Measurements from ENCODE around the gene HNRNPA3.
"Not testable (repeated sequence)": the region's sequence is repeated elsewhere in the genome, so short reads cannot be mapped to it uniquely, and the experiment has no call there.

Gene HNRNPA3

GRCh38 chr2:177256695-177257094 is 44.1 kb downstream of the HNRNPA3 start:
- no peak for DNase-seq

DNA sequence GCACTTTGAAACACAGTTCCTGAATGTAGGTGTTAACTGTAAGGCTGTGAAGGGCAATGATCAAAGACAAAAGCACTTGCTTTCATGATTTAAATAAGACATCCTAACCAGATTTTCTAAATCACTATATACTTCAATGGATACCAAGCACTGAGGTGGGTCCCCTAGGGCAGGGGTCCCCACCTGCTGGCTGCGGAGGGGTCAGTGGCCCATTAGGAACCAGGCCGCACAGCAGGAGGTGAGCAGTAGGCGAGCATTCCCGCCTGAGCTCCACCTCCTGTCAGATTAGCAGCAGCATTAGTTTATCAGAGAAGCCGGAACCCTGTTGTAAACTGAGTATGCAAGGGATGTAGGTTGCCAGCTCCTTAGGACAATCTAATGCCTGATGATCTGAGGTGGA is 44.9 kb downstream of the HNRNPA3 start:
- DNase-seq, result no peak

DNA sequence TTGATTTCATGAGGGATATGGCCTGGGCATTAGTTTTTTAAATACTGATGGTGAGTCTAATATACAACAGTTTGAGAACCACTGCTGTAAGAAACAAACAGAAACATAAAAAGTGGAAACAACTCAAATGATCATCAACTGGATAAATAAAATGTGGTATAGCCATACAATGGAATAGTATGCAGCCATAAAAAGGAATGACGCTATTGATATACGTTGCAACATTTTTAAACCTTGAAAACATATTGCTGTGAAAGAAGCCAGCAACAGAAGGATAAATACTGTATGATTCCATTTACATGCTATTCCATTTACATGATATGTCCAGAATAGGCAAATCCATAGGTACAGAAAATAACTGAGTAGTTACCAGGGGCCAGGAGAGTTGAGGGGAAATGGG is 45.5 kb downstream of the HNRNPA3 start:
- no peak for DNase-seq

DNA sequence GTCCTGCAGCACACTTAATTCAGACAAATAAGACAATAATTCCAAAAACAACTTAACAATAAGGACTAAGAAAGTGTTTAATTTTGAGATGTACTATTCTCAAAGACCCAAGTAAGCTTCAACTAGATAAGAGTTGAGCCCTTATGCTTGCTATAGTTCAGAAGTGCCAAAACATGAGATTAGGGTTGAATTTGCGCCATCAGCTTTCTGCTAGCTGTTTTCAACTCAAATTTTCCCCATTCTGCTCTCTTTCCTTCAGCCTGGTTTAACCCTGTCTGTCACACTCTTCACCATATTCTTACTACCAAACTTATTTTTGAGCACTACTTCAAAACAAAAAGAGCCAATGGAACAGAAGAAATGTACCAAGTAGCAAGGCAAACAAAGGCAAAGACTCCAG is 47.8 kb downstream of the HNRNPA3 start:
- DNase-seq, result no peak

DNA sequence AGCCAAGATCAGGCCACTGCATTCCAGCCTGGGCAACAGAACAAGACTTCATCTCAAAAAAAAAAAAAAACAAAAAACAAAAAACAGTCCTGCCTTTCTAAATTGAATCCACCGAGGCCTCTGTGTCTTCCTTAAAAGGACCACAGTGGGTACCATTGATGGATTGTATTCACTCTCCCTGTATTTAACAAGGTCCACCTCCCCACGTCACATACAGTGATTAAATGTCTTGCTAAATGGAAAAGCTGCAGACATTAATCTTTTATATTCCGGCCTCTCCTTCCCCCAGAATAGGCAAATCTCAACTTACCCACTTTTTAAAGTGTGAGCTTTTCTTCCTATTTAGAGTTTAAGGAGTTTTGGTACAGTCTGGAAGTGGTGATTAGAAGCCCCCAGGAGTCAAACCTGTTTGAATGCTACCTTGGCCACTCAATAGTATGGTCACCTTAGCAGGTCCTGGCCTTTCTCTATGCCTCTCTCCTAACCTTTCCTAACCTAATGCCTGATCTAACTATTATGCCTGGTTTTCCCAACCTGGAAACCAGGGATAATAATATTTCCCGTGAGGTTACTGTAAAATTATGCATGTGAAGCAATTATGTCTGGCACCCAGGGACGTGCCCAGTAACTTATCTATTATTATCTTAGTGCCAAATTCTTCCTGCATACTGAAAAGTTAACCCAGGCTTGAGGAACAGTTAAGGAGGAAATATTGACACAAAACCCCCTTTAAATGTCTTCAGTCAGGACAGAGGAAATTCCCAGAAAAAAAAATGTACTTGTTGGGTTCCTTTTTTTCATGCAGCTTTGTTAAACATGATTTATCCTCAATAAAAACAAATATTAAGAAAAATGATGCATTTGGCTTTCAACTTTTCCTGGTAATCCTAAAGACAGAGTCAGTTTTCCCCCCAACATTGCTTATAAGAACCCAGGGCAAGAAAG is 48.8 kb downstream of the HNRNPA3 start:
- DNase-seq, result no peak

DNA sequence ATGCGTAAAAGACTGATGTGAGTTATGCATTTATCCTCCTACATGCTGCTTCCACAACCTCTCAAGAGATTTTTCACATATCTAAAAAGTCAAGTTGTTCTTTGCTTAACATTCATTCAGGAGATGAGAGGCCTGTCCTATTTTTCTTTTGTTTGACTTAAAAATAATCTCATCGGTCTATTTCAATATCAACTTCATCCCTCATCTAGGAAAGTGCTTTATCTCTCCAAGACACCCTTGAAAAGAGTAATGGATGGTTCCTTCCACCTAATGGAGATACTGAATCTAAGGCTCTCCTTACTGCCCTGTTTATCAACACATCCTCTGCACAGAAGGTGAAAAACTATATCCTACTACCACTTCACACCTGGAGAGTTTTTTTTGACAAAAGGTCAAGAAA is 49.5 kb downstream of the HNRNPA3 start:
- no peak for DNase-seq

GRCh38 chr2:177262958-177263450 is 50.4 kb downstream of the HNRNPA3 start:
- no peak for DNase-seq

GRCh38 chr2:177263451-177264208 is 51.0 kb downstream of the HNRNPA3 start:
- peak; percentile 94 for DNase-seq

- no peak for DNase-seq
Measured at GRCh38 chr2:177264209-177264692, 51.7 kb downstream of the HNRNPA3 start.

GRCh38 chr2:177264693-177265587 is 52.3 kb downstream of the HNRNPA3 start, which contains the start of gene NFE2L2:
Gene NFE2L2 (minus strand): TSS chr2:177264727. CDS start chr2:177264576, 151 bp downstream.
- DNase-seq, result peak; percentile 82

- no peak for DNase-seq
Measured at GRCh38 chr2:177265824-177266817, 53.5 kb downstream of the HNRNPA3 start.

GRCh38 chr2:177266955-177267354 is 54.4 kb downstream of the HNRNPA3 start:
- not testable (repeated sequence) for DNase-seq

DNA sequence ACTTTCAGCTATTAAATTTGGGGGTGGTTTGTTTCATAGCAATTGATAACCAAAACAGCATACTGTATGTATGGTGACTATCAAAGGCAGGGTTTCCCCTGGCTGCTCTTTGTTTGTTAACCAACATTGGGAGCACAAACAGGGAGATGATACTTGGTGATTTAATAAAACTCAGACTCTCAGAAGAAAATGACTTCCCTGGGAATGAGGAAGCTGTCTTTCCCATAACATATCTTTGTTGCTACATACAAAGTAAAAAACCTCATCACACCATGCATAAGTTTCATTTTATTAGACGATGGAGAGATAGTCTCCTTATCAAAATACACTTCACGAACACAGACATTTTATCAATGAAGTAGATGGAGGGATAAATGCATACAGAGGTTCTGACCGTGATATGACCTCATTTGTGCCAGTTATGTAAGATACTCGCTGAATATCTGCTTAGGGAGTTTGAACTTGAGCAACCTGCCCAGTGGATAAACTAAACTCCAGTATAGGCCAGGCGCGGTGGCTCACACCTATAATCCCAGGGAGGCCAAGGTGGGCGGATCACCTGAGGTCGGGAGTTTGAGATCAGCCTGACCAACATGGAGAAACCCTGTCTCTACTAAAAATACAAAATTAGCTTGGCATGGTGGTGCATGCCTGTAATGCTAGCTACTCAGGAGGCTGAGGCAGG is 55.7 kb downstream of the HNRNPA3 start:
- no peak for DNase-seq

DNA sequence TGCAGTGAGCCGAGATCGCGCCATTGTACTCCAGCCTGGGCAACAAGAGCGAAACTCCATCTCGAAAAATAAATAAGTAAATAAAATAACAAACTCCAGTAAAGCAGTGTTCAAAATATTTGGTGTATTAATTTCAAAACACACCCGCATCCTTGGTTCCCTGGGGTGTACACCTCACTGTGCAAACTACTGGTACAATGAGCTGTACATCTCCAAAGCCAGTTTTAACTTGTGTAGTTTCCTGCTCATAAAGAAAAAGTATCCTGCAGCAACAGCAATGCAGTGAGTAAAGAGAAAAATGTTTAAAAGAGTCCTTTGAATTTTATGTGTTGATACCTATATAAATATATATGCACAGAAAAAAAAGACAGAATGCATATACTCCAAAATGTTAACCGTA is 56.3 kb downstream of the HNRNPA3 start:
- DNase-seq, result no peak

DNA sequence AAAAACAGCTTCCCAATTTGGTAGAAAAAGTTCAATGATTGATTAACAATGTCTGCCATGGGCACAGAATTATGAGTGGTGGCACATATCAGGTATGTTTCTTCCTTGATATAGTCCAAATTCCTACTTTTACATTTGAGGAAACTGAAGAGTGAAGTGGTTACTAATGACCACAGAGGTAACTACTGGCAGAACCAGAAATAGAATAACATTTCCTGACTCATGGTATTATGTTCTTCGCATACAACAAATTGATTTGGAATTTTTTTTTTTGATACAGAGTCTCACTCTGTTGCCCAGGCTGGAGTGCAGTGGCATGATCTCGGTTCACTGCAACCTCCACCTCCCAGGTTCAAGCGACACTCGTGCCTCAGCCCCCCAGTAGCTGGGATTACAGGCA is 57.9 kb downstream of the HNRNPA3 start:
- DNase-seq, result no peak

GRCh38 chr2:177271981-177272666 is 59.5 kb downstream of the HNRNPA3 start:
- no peak for DNase-seq

DNA sequence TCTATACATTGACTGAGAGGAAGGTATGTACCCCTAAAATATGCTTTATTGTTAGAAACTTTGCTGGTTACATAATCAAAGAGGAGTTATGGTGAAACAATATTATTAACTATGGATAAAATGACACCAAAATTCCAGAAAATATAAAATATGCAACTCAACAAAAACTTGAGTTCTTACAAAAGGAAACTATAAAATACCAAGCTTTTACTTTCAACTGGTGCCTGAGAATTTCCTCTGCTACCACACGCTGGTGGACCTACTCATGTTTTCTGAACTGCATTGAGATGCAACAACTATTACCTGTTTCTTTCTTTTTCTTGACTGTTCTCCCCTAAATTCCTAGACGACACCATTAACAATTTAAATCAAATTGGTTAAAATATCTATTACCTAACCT is 60.2 kb downstream of the HNRNPA3 start:
- DNase-seq, result no peak

DNA sequence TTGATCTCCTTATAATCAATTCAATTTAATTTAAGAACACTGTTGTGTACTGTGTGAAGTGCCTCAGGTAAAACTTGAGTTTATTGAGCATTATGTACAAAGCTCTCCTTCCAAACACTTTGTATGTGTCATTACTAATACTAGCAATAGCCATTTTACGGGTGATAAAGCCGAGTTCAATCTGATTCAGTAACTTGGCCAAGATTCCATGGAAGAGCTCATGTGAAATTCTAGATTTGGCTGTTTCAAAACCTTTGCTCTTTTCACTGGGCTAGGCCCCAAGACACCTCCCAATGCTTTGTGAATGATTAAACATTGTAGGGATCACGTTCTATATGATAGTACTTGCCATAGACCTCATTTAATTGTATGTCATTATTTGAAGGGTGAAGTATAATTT is 60.8 kb downstream of the HNRNPA3 start:
- DNase-seq, result no peak
